BJ (cell line): ENCODE data around the gene SPG21. TPM values are rescaled to one million over a fixed set of nuclear protein-coding genes. Genes with fewer than 3 reads are reported as not detected.
A peak's percentile ranks its signal among the peaks of the same experiment; 100 is the strongest.

Experiments
- CTCF ChIA-PET: fragments of 350-600 bp; formaldehyde crosslinking; extraction: SDS; loops from one replicate; lab custom pipeline; 2021; ENCODE audit warnings: antibody characterized with exemption, inconsistent platforms; lab: Yijun Ruan, JAX
- POLR2A ChIA-PET: fragments of 300-600 bp; sonication (Branson Sonifier 250); formaldehyde crosslinking; extraction: SDS; loops from one replicate; lab custom pipeline; 2021; ENCODE audit warnings: antibody characterized with exemption; lab: Charles Lee
- DNase-seq: peaks from one replicate; pipeline ENCODE4 v3.0.0-alpha.2; 2011; ENCODE audit warnings: low read depth
- H3K27me3 ChIP-seq: 2 replicates; pipeline ENCODE4 v1.6.0; 2011; ENCODE audit warnings: low read length; ENCODE audit not compliant: control insufficient read depth, insufficient read depth
- H3K36me3 ChIP-seq: 2 replicates; pipeline ENCODE4 v1.5.1; 2011; ENCODE audit warnings: low read length; ENCODE audit not compliant: control insufficient read depth, insufficient read depth
- H3K4me3 ChIP-seq: 2 replicates; pipeline ENCODE4 v1.5.1; 2011; ENCODE audit warnings: low read depth, mild to moderate bottlenecking, control low read depth, low read length
- CTCF ChIP-seq: IDR thresholded peaks from 2 replicates; pipeline ENCODE4 v1.5.1; 2011; ENCODE audit warnings: low read depth, mild to moderate bottlenecking, control low read depth, inconsistent platforms, low read length, moderate library complexity; ENCODE audit not compliant: insufficient read depth
- polyA plus RNA-seq: library from polyadenylated mRNA; depleted of rRNA; stranded (reverse); fragments of >200 nt; gene quantifications from 2 replicates; pipeline ENCODE4 v1.2.3, GENCODE V29; 2011

The SPG21 gene
- polyA plus RNA-seq, 1 experiment, result 54.7 TPM

DNA sequence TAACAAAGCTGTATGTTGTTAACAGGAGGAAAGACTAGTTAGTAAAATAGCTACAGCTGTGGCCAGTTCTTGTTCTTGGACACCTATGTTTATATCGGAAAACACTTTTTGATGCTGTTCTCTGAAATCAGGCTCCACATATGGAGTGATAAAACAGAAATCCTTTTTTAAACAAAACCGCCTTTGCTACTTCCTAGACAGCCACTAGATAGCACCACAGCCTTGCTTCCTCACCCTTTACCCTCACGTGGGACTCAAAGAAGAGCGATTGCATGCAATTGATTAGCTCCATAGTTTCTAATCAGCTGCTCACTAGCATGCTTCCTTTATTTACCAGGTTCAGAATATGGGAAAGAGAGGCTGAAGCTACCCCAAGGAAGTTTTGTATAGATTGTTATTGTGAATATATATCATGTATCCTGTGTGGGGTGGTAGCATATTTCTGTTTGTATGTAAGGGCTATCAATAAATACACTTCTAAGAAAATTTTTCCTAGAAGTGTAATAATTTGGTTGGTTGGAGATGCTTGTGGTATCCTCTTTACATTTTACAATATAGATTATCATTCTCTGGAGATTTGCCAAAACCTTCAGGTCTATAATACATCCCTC, 44.0 kb upstream of the SPG21 start:
- peak; percentile 71 for TF ChIP-seq CTCF
- ChIA-PET CTCF (interaction anchor here (0.6 to 3.1 kb wide), 24 partner anchors 9 to 347 kb away, joined by 3 to 45 read pairs (median 4); partner anchors contain the start of genes KBTBD13 and SLC51B), POLR2A (no interaction called here)
- Histone ChIP-seq H3K4me3 (no peak overlapping the region), H3K36me3 (no peaks in the 10 kb centered on the region), H3K27me3 (peaks cover 3% of the 10 kb centered on the region; the same call in 1 of the 2 replicates)
- DNase-seq, result no peak

DNA sequence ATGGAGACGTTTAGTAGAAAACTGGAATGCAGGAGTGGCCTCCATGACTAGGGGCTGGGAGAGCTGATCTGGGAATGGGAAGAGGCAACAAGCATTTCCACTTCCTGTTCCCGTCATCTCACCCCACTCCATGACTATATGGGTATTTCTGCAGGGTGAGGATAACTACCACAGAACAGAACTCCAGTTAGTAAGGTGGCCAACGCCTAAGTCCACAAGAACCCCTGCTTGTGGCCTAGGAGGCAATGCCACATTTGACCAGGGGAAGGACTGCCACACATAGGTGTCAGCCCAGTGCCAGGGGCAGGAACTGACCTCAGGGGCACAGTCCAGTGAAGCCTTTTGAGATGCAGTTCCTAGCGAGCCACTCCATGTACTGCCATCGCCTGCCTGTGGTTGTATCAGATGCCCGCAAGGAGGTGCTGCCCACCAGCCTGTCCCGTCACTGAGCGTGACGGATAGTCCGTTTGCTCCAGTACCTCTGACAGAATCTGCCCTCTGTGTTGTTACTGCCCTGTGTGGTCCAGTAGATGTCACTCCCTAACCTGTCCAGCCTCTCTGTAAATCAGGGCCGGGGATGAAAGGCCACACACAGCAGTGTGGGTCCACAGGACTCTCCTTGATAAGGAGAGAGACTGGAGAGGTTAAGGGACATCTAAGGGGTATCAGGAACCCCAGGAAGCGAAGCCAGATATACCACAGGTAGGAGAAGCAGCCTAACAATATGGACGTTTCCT, 43.3 kb upstream of the SPG21 start:
- H3K4me3 ChIP-seq, result no peak overlapping the region
- CTCF ChIA-PET, result interaction anchor here (0.6 to 3.1 kb wide), 15 partner anchors 11 to 346 kb away, joined by 3 to 45 read pairs (median 6); partner anchors contain the start of genes KBTBD13 and SLC51B
- H3K36me3 ChIP-seq, result no peaks in the 10 kb centered on the region
- DNase-seq, result no peak
- H3K27me3 ChIP-seq, result peaks cover 3% of the 10 kb centered on the region; the same call in 1 of the 2 replicates
- peak; percentile 75 for TF ChIP-seq CTCF
- POLR2A ChIA-PET, result no interaction called here

GRCh38 chr15:65029736-65030208, 40.1 kb upstream of the SPG21 start:
- peak overlapping the region; percentile 91 for H3K4me3 ChIP-seq
- no peak for TF ChIP-seq CTCF
- POLR2A ChIA-PET, result no interaction called here
- H3K36me3 ChIP-seq, result peaks cover 8% of the 10 kb centered on the region
- DNase-seq, result no peak
- peaks cover 3% of the 10 kb centered on the region; the same call in 1 of the 2 replicates for H3K27me3 ChIP-seq
- CTCF ChIA-PET, result interaction anchor here (1.4 kb wide), 1 partner anchor 47 kb away, joined by 3 read pairs; no protein-coding TSS in a partner anchor

GRCh38 chr15:65028921-65029735, 39.4 kb upstream of the SPG21 start, which contains the start of gene MTFMT:
MTFMT (minus strand) TSS chr15:65029639; CDS start chr15:65029613, 26 bp downstream.
- ChIA-PET CTCF (no interaction called here), POLR2A (no interaction called here)
- Histone ChIP-seq H3K27me3 (peaks cover 3% of the 10 kb centered on the region; the same call in 1 of the 2 replicates), H3K36me3 (peaks cover 8% of the 10 kb centered on the region), H3K4me3 (peak within 1 kb of the TSS; percentile 91)
- no peak for DNase-seq
- no peak for TF ChIP-seq CTCF
